ENCODE results near the gene DCXR. TPM values are rescaled to one million over a fixed set of nuclear protein-coding genes. Genes with fewer than 3 reads are reported as not detected.

DCXR gene
- total RNA-seq, 1 experiment from 2014 or later = 135 TPM

GRCh38 chr17:82070611-82071010 is 33.1 kb upstream of the DCXR start:
- TF ChIP-seq CTCF (conservative IDR thresholded peaks at IDR 0.05; ENCODE audit: low read depth, low read length) (no peak), EZH2 (IDR thresholded peaks at IDR 0.05; ENCODE audit: low read length, unreplicated experiment) (no peak), EZH2phosphoT487 (IDR thresholded peaks at IDR 0.05; ENCODE audit: borderline replicate concordance, low read length) (no peak)
- Histone ChIP-seq H3K27ac (ENCODE audit: low read length) (no peak overlapping the region), H3F3A (ENCODE audit: low read length, unreplicated experiment) (no peaks in the 10 kb centered on the region), H3K36me3 (ENCODE audit: low read depth, low read length) (no peaks in the 10 kb centered on the region), H3K79me2 (ENCODE audit: low read length) (0 out of 2 replicates have a peak, but pooled peaks cover 4% of the 10 kb centered on the region), H3K9me3 (ENCODE audit: low read length) (no peaks in the 10 kb centered on the region), H3K4me1 (ENCODE audit: insufficient read depth, low read length) (peaks cover 5% of the 10 kb centered on the region; the same call in 1 of the 2 replicates), H3K4me3 (ENCODE audit: low read length) (no peak overlapping the region), H2AFZ (ENCODE audit: low read length) (no peak overlapping the region), H3K27me3 (ENCODE audit: low read length) (no peaks in the 10 kb centered on the region), H3K9ac (ENCODE audit: low read length) (no peak overlapping the region), H3K9me2 (replicated peaks; ENCODE audit: low read length) (no peaks in the 10 kb centered on the region), H3K4me2 (ENCODE audit: low read length) (no peak overlapping the region), H4K20me1 (ENCODE audit: low read length) (no peaks in the 10 kb centered on the region)
- BruUV-seq (replicated peaks) = no TSS peak
- ATAC-seq (no peak), DNase-seq (no peak)
- intact Hi-C loops (cut with micrococcal nuclease) = no loop called here
- POLR2A ChIA-PET (ENCODE audit: unreplicated experiment) = no interaction called here
- CTCF ChIA-PET = no interaction called here

- Histone ChIP-seq H3K9me3 (ENCODE audit: low read length) (no peaks in the 10 kb centered on the region), H3K27me3 (ENCODE audit: low read length) (no peaks in the 10 kb centered on the region), H3K27ac (ENCODE audit: low read length) (peak within 1 kb of the TSS; percentile 20), H3K4me1 (ENCODE audit: insufficient read depth, low read length) (peaks cover 17% of the 10 kb centered on the region), H3K4me3 (ENCODE audit: low read length) (peak within 1 kb of the TSS; percentile 94), H3F3A (ENCODE audit: low read length, unreplicated experiment) (no peaks in the 10 kb centered on the region), H3K4me2 (ENCODE audit: low read length) (peak within 1 kb of the TSS; percentile 99), H3K36me3 (ENCODE audit: low read depth, low read length) (peaks cover 17% of the 10 kb centered on the region), H4K20me1 (ENCODE audit: low read length) (no peaks in the 10 kb centered on the region), H2AFZ (ENCODE audit: low read length) (peak within 1 kb of the TSS; percentile 96), H3K9me2 (replicated peaks; ENCODE audit: low read length) (no peaks in the 10 kb centered on the region), H3K79me2 (ENCODE audit: low read length) (peaks cover 29% of the 10 kb centered on the region), H3K9ac (ENCODE audit: low read length) (peak within 1 kb of the TSS; percentile 99)
- DNase-seq = peak; percentile 51
- TF ChIP-seq CTCF (conservative IDR thresholded peaks at IDR 0.05; ENCODE audit: low read depth, low read length) = no peak
- TF ChIP-seq EZH2 (IDR thresholded peaks at IDR 0.05; ENCODE audit: low read length, unreplicated experiment) = no peak
- no peak for TF ChIP-seq EZH2phosphoT487 (IDR thresholded peaks at IDR 0.05; ENCODE audit: borderline replicate concordance, low read length)
- peak; percentile 66 for ATAC-seq
- TSS peak; percentile 82 for BruUV-seq (replicated peaks)
- ChIA-PET CTCF (interaction anchor here (0.5 to 1.1 kb wide), 2 partner anchors 15 to 28 kb away, joined by 3 read pairs; partner anchors contain the start of gene DCXR), POLR2A (ENCODE audit: unreplicated experiment) (interaction anchor here (0.7 kb wide), 1 partner anchor 28 kb away, joined by 4 read pairs; the partner anchor contains the start of gene DCXR)
- intact Hi-C loops (cut with micrococcal nuclease) = no loop called here
Measured at GRCh38 chr17:82065638-82066303, 28.3 kb upstream of the DCXR start, which contains the start of gene DUS1L. TSS of gene DUS1L (minus strand) at chr17:82065804. CDS start at chr17:82065059, 745 bp downstream.

DNA sequence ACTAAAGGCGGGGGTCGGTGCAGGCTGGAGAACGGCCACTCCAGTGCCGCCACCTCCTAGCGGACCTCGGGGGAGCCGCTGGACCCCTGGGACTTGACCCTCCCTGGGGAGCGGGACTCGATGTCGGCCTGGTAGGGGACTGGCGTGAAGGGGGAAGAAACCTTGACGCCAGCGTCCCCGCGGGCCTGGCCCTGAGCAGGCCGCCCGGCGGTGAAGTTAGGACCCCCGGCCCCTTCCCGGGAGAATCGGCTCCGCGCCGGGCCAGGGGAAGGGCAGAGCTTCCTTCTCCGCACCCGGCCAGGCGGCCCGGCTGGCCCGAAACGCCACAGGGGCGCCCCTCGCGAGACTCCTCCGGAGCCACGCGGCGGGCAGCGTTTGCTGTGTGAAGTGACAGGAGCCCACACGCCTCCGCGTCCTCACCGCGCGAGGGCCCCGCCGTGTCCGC is 27.7 kb upstream of the DCXR start:
- Histone ChIP-seq H3K4me3 (ENCODE audit: low read length) (peak overlapping the region; percentile 94), H3K4me2 (ENCODE audit: low read length) (peak overlapping the region; percentile 99), H3K4me1 (ENCODE audit: insufficient read depth, low read length) (peaks cover 17% of the 10 kb centered on the region), H3K9me2 (replicated peaks; ENCODE audit: low read length) (no peaks in the 10 kb centered on the region), H4K20me1 (ENCODE audit: low read length) (no peaks in the 10 kb centered on the region), H3K79me2 (ENCODE audit: low read length) (peaks cover 29% of the 10 kb centered on the region), H3K27me3 (ENCODE audit: low read length) (no peaks in the 10 kb centered on the region), H3K9me3 (ENCODE audit: low read length) (no peaks in the 10 kb centered on the region), H2AFZ (ENCODE audit: low read length) (no peak overlapping the region), H3F3A (ENCODE audit: low read length, unreplicated experiment) (no peaks in the 10 kb centered on the region), H3K27ac (ENCODE audit: low read length) (peak overlapping the region; percentile 20), H3K36me3 (ENCODE audit: low read depth, low read length) (peaks cover 20% of the 10 kb centered on the region), H3K9ac (ENCODE audit: low read length) (peak overlapping the region; percentile 99)
- DNase-seq (no peak), ATAC-seq (peak; percentile 43)
- ChIA-PET CTCF (interaction anchor here (0.5 to 1.1 kb wide), 2 partner anchors 14 to 27 kb away, joined by 3 read pairs; partner anchors contain the start of gene DCXR), POLR2A (ENCODE audit: unreplicated experiment) (interaction anchor here (0.5 to 0.7 kb wide), 3 partner anchors 13 to 137 kb away, joined by 3 to 5 read pairs (median 4); partner anchors contain the start of genes DCXR, GPS1 and RFNG)
- no TSS peak for BruUV-seq (replicated peaks)
- intact Hi-C loops (cut with micrococcal nuclease) = no loop called here
- TF ChIP-seq EZH2 (IDR thresholded peaks at IDR 0.05; ENCODE audit: low read length, unreplicated experiment) (no peak), CTCF (conservative IDR thresholded peaks at IDR 0.05; ENCODE audit: low read depth, low read length) (no peak), EZH2phosphoT487 (IDR thresholded peaks at IDR 0.05; ENCODE audit: borderline replicate concordance, low read length) (no peak)

Measured in PC-3 (cell line).